Adipocyte (in vitro differentiated cells): ENCODE measurements around the gene ZNF556.
A peak's percentile ranks its signal among the peaks of the same experiment; 100 is the strongest.

Experiments
- DNase-seq: peaks from one replicate; pipeline ENCODE4 v3.0.0-alpha.2; 2015; ENCODE audit warnings: low read depth
- H3K27me3 ChIP-seq: replicated peaks from 2 replicates; pipeline ENCODE4 v1.7.0; 2013; ENCODE audit warnings: mild to moderate bottlenecking, low read length, moderate library complexity; ENCODE audit not compliant: control insufficient read depth, insufficient read depth
- H3K36me3 ChIP-seq: 2 replicates; pipeline ENCODE4 v1.7.0; 2013; ENCODE audit warnings: low read length, mild to moderate bottlenecking, moderate library complexity; ENCODE audit not compliant: control insufficient read depth, insufficient read depth, severe bottlenecking
- H3K4me1 ChIP-seq: 2 replicates; pipeline ENCODE4 v1.7.0; 2013; ENCODE audit warnings: mild to moderate bottlenecking, low read length, moderate library complexity; ENCODE audit not compliant: control insufficient read depth, insufficient read depth
- H3K4me3 ChIP-seq: 2 replicates; pipeline ENCODE4 v1.7.0; 2013; ENCODE audit warnings: mild to moderate bottlenecking, low read length, moderate library complexity
- H3K9ac ChIP-seq: 2 replicates; pipeline ENCODE4 v1.7.0; 2013; ENCODE audit warnings: mild to moderate bottlenecking, low read length, moderate library complexity
- H3K9me3 ChIP-seq: 2 replicates; pipeline ENCODE4 v1.7.0; 2013; ENCODE audit warnings: mild to moderate bottlenecking, low read length, moderate library complexity; ENCODE audit not compliant: control insufficient read depth

ZNF556 gene

GRCh38 chr19:2840794-2841791 is 26.0 kb upstream of the ZNF556 start, which contains the start of gene ZNF555:
Gene ZNF555, plus strand, starts transcription at chr19:2841475. Its CDS starts 98 bp downstream, at chr19:2841573.
- Histone ChIP-seq H3K36me3 (peaks cover 10% of the 10 kb centered on the region), H3K9me3 (peaks cover 21% of the 10 kb centered on the region), H3K4me3 (peak within 1 kb of the TSS; percentile 89), H3K27me3 (no peaks in the 10 kb centered on the region), H3K4me1 (peaks cover 6% of the 10 kb centered on the region), H3K9ac (peak within 1 kb of the TSS; percentile 86)
- peak; percentile 100 for DNase-seq

GRCh38 chr19:2841855-2842574 is 25.1 kb upstream of the ZNF556 start:
- Histone ChIP-seq H3K27me3 (no peaks in the 10 kb centered on the region), H3K4me1 (peaks cover 6% of the 10 kb centered on the region), H3K9ac (peak overlapping the region; percentile 86), H3K4me3 (peak overlapping the region; percentile 89), H3K36me3 (peaks cover 3% of the 10 kb centered on the region), H3K9me3 (peaks cover 12% of the 10 kb centered on the region)
- DNase-seq, result peak; percentile 30

- no peak for DNase-seq
- Histone ChIP-seq H3K4me3 (no peak overlapping the region), H3K27me3 (no peaks in the 10 kb centered on the region), H3K4me1 (peaks cover 6% of the 10 kb centered on the region), H3K36me3 (peaks cover 3% of the 10 kb centered on the region), H3K9ac (no peak overlapping the region), H3K9me3 (peaks cover 11% of the 10 kb centered on the region)
Measured at GRCh38 chr19:2845107-2845506, 22.0 kb upstream of the ZNF556 start.

GRCh38 chr19:2846180-2846894 is 20.8 kb upstream of the ZNF556 start:
- no peak for DNase-seq
- H3K4me3 ChIP-seq, result no peak overlapping the region
- peaks cover 24% of the 10 kb centered on the region for H3K9me3 ChIP-seq
- H3K36me3 ChIP-seq, result peaks cover 15% of the 10 kb centered on the region
- H3K27me3 ChIP-seq, result no peaks in the 10 kb centered on the region
- peaks cover 6% of the 10 kb centered on the region for H3K4me1 ChIP-seq
- no peak overlapping the region for H3K9ac ChIP-seq

- Histone ChIP-seq H3K4me1 (peaks cover 1% of the 10 kb centered on the region), H3K9ac (no peak overlapping the region), H3K27me3 (no peaks in the 10 kb centered on the region), H3K4me3 (no peak overlapping the region), H3K9me3 (peaks cover 35% of the 10 kb centered on the region), H3K36me3 (peaks cover 27% of the 10 kb centered on the region)
- no peak for DNase-seq
Measured at GRCh38 chr19:2847507-2847906, 19.6 kb upstream of the ZNF556 start.

- Histone ChIP-seq H3K27me3 (no peaks in the 10 kb centered on the region), H3K9ac (no peak overlapping the region), H3K4me3 (no peak overlapping the region), H3K36me3 (peaks cover 38% of the 10 kb centered on the region), H3K9me3 (peaks cover 46% of the 10 kb centered on the region), H3K4me1 (no peaks in the 10 kb centered on the region)
- DNase-seq, result peak; percentile 39
Measured at GRCh38 chr19:2848616-2849015, 18.5 kb upstream of the ZNF556 start.

GRCh38 chr19:2850256-2850925 is 16.7 kb upstream of the ZNF556 start:
- Histone ChIP-seq H3K4me1 (no peaks in the 10 kb centered on the region), H3K9me3 (peaks cover 64% of the 10 kb centered on the region), H3K9ac (no peak overlapping the region), H3K4me3 (no peak overlapping the region), H3K27me3 (no peaks in the 10 kb centered on the region), H3K36me3 (peaks cover 52% of the 10 kb centered on the region)
- no peak for DNase-seq

GRCh38 chr19:2852598-2852997 is 14.5 kb upstream of the ZNF556 start:
- H3K36me3 ChIP-seq, result peaks cover 58% of the 10 kb centered on the region
- H3K9ac ChIP-seq, result no peak overlapping the region
- no peaks in the 10 kb centered on the region for H3K4me1 ChIP-seq
- DNase-seq, result no peak
- no peaks in the 10 kb centered on the region for H3K27me3 ChIP-seq
- H3K9me3 ChIP-seq, result peaks cover 84% of the 10 kb centered on the region
- peak overlapping the region; percentile 66 for H3K4me3 ChIP-seq

GRCh38 chr19:2853015-2853606 is 14.0 kb upstream of the ZNF556 start:
- no peaks in the 10 kb centered on the region for H3K27me3 ChIP-seq
- H3K36me3 ChIP-seq, result peaks cover 58% of the 10 kb centered on the region
- no peak overlapping the region for H3K9ac ChIP-seq
- no peak for DNase-seq
- H3K9me3 ChIP-seq, result peaks cover 87% of the 10 kb centered on the region
- H3K4me1 ChIP-seq, result no peaks in the 10 kb centered on the region
- H3K4me3 ChIP-seq, result peak overlapping the region; percentile 66

- H3K4me1 ChIP-seq, result no peaks in the 10 kb centered on the region
- no peaks in the 10 kb centered on the region for H3K27me3 ChIP-seq
- H3K36me3 ChIP-seq, result peaks cover 58% of the 10 kb centered on the region
- no peak for DNase-seq
- H3K9me3 ChIP-seq, result peaks cover 89% of the 10 kb centered on the region
- peak overlapping the region; percentile 66 for H3K4me3 ChIP-seq
- H3K9ac ChIP-seq, result no peak overlapping the region
Measured at GRCh38 chr19:2854849-2855248, 12.3 kb upstream of the ZNF556 start.
